Thoracic aorta (tissue), 2 donors: Measurements from ENCODE around the gene UIMC1. TPM values are rescaled to one million over a fixed set of nuclear protein-coding genes. Genes with fewer than 3 reads are reported as not detected.
A peak's percentile ranks its signal among the peaks of the same experiment; 100 is the strongest.

Source experiments
- ATAC-seq: fragments of 150-250 bp; one replicate; pipeline ENCODE4 v1.8.0; 2017; ENCODE audit warnings: low read depth; ENCODE audit not compliant: insufficient number of reproducible peaks, low FRiP score
- DNase-seq: peaks from one replicate; pipeline ENCODE4 v3.0.0-alpha.2; 2020; ENCODE audit warnings: low spot score
- H3K27ac ChIP-seq, 2 donors: fragments of 200-600 bp; sonication (generic); 1 replicate in 1 of 2; 2 replicates in 1 of 2; pipeline ENCODE4 v1.5.1; 2016; ENCODE audit warnings: mild to moderate bottlenecking in 2 of 2, moderate library complexity in 2 of 2
- H3K27me3 ChIP-seq: fragments of 200-600 bp; sonication (generic); replicated peaks from 2 replicates; pipeline ENCODE4 v1.6.0; 2016; ENCODE audit warnings: mild to moderate bottlenecking; ENCODE audit not compliant: insufficient read depth
- H3K36me3 ChIP-seq: fragments of 200-600 bp; sonication (generic); one replicate; pipeline ENCODE4 v1.5.1; 2016
- H3K4me1 ChIP-seq, 2 donors: fragments of 200-600 bp; sonication (generic); 1 replicate in 1 of 2; 2 replicates in 1 of 2; pipeline versions ENCODE4 v1.5.1 to v1.6.0; 2016; ENCODE audit warnings: low read depth in 2 of 2, mild to moderate bottlenecking in 1 of 2; ENCODE audit not compliant: control insufficient read depth in 1 of 2
- H3K4me3 ChIP-seq: fragments of 200-600 bp; sonication (generic); 2 replicates; pipeline ENCODE4 v1.5.1; 2016; ENCODE audit warnings: mild to moderate bottlenecking
- H3K9me3 ChIP-seq: fragments of 200-600 bp; sonication (generic); 2 replicates; pipeline ENCODE4 v1.5.1; 2016
- total RNA-seq, 2 donors: library from RNA; depleted of rRNA; stranded (reverse); fragments of >200 nt; gene quantifications; one replicate each; pipeline versions ENCODE4 v1.1.0 to v1.2.3, GENCODE V29; 2016
- TF ChIP-seq, protein P1 (sequence below): fragments of 200-600 bp; sonication (generic); IDR thresholded peaks from one replicate; pipeline ENCODE4 v1.5.1; 2019; ENCODE audit warnings: antibody characterized with exemption

Gene UIMC1
- total RNA-seq, 2 donors from 2014 or later: 27.3 to 40.9 TPM

DNA sequence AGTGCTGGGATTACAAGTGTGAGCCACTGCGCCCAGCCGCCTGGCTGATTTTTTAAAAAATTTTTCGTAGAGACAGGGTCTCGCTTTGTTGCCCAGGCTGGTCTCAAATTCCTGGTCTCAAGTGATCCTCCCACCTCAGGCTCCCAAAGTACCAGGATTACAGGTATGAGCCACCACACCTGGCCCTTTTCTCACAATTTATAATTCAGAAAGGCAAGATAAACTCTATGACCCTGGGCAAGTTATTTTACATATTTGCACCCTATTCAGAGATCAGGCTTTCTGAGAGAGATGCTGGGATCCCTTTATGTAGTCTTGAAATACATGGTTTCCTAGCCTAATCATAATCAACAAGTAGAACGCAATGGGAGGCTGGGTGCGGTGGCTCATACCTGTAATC is 36.5 kb upstream of the UIMC1 start:
- H3K36me3 ChIP-seq: peaks cover 30% of the 10 kb centered on the region
- no peak overlapping the region for H3K27ac ChIP-seq
- peaks cover 0 to 19% of the 10 kb centered on the region in 2 donors for H3K4me1 ChIP-seq
- DNase-seq (no peak), ATAC-seq (no peak)
- TF ChIP-seq, protein P1, sequence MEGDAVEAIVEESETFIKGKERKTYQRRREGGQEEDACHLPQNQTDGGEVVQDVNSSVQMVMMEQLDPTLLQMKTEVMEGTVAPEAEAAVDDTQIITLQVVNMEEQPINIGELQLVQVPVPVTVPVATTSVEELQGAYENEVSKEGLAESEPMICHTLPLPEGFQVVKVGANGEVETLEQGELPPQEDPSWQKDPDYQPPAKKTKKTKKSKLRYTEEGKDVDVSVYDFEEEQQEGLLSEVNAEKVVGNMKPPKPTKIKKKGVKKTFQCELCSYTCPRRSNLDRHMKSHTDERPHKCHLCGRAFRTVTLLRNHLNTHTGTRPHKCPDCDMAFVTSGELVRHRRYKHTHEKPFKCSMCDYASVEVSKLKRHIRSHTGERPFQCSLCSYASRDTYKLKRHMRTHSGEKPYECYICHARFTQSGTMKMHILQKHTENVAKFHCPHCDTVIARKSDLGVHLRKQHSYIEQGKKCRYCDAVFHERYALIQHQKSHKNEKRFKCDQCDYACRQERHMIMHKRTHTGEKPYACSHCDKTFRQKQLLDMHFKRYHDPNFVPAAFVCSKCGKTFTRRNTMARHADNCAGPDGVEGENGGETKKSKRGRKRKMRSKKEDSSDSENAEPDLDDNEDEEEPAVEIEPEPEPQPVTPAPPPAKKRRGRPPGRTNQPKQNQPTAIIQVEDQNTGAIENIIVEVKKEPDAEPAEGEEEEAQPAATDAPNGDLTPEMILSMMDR: no peak
- H3K4me3 ChIP-seq: no peak overlapping the region
- no peaks in the 10 kb centered on the region for H3K9me3 ChIP-seq
- H3K27me3 ChIP-seq: no peaks in the 10 kb centered on the region

DNA sequence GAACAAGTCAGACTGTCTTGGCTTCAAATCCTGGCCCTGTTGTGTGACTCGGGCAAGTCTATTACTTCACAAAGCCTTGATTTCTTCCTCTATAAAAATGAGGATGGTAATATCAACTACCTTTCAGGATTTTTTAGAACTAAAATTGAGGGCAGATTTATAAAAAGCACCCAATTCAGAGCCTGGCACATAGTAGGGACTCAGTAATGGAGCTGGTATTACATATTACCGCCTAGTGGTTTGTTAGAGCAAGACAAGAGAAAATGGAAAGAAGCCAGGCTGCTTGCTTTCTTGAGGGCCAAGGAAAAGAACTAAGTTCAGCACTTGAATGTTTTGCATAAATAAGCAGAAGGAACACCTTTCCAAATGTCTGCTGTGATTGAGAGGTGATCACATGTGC is 35.4 kb upstream of the UIMC1 start:
- ATAC-seq (no peak), DNase-seq (no peak)
- TF ChIP-seq, protein P1: no peak
- Histone ChIP-seq H3K4me1 (peaks cover 0 to 19% of the 10 kb centered on the region in 2 donors), H3K4me3 (no peak overlapping the region), H3K27me3 (no peaks in the 10 kb centered on the region), H3K9me3 (no peaks in the 10 kb centered on the region), H3K36me3 (peaks cover 30% of the 10 kb centered on the region), H3K27ac (no peak overlapping the region)

DNA sequence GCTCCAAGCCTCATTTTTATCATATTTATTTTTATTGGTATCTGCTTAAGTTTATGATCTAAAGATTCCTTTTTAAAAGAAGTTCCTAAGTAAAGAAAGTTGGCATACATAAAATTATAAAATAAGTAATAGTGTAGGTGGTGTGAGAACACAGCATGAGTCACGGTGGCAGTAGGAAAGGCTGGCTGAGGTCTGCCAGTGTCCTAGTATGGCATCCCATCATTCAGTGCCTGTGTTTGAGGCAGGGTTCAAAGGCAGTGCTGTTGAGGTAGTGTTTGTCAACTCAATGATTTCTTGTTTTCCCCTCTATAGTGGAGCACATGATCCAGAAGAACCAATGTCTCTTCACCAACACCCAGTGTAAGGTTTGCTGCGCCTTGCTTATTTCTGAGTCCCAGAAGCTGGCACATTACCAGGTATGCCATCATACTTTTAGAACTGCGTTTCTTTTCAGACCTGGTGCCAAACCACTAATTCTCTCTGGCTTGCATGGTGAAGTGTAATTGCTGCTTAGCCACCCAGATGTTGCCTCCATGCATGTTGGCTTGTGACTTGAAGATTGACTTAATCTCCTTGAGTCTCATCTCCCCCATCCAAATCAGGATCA is 34.3 kb upstream of the UIMC1 start:
- DNase-seq (no peak), ATAC-seq (peak; percentile 65)
- TF ChIP-seq, protein P1: no peak
- Histone ChIP-seq H3K36me3 (peaks cover 30% of the 10 kb centered on the region), H3K4me1 (peaks cover 0 to 19% of the 10 kb centered on the region in 2 donors), H3K27ac (peak overlapping the region; percentile 23 to 41), H3K9me3 (no peaks in the 10 kb centered on the region), H3K4me3 (no peak overlapping the region), H3K27me3 (no peaks in the 10 kb centered on the region)

GRCh38 chr5:177036921-177037320 is 30.3 kb upstream of the UIMC1 start:
- Histone ChIP-seq H3K36me3 (no peaks in the 10 kb centered on the region), H3K9me3 (no peaks in the 10 kb centered on the region), H3K27me3 (no peaks in the 10 kb centered on the region), H3K4me1 (peaks cover 0 to 19% of the 10 kb centered on the region in 2 donors), H3K4me3 (no peak overlapping the region), H3K27ac (no peak overlapping the region)
- ATAC-seq (no peak), DNase-seq (no peak)
- TF ChIP-seq, protein P1: no peak

- Histone ChIP-seq H3K4me1 (peaks cover 0 to 16% of the 10 kb centered on the region in 2 donors), H3K4me3 (no peak overlapping the region), H3K27me3 (no peaks in the 10 kb centered on the region), H3K36me3 (no peaks in the 10 kb centered on the region), H3K9me3 (no peaks in the 10 kb centered on the region), H3K27ac (no peak overlapping the region)
- no peak for ATAC-seq
- TF ChIP-seq, protein P1: no peak
- DNase-seq: no peak
These were observed 29.9 kb upstream of the UIMC1 start for GRCh38 chr5:177036443-177036842.
